HL-60 (cell line): ENCODE results near the gene TBC1D9B.

Experiments used
- DNase-seq, 2 experiments: peaks; one replicate each; pipeline ENCODE4 v3.0.0-alpha.2; 2010 to 2020; ENCODE audit warnings: low read depth in 1 of 2, low spot score in 1 of 2
- H3K27ac ChIP-seq: fragments of 250-450 bp; sonication (Bioruptor Pico); replicated peaks from 2 replicates; pipeline ENCODE4 v1.5.1; 2020; ENCODE audit warnings: mild to moderate bottlenecking, moderate library complexity
- H3K27me3 ChIP-seq: fragments of 250-450 bp; sonication (Bioruptor Pico); 2 replicates; pipeline ENCODE4 v1.5.1; 2021; ENCODE audit warnings: mild to moderate bottlenecking, moderate library complexity; ENCODE audit not compliant: insufficient read depth, poor library complexity, severe bottlenecking
- H3K4me3 ChIP-seq: replicated peaks from 2 replicates; pipeline ENCODE4 v1.5.1; 2011; ENCODE audit warnings: mild to moderate bottlenecking, control low read depth, low read length; ENCODE audit not compliant: insufficient read depth
- CTCF ChIP-seq: IDR thresholded peaks from one replicate; pipeline ENCODE4 v1.5.1; 2011; ENCODE audit warnings: low read length, control low read depth, inconsistent platforms; ENCODE audit not compliant: insufficient read depth
- GABPA ChIP-seq: IDR thresholded peaks from 2 replicates; pipeline ENCODE4 v1.6.1; 2012; ENCODE audit warnings: low read depth
- POLR2AphosphoS5 ChIP-seq: IDR thresholded peaks from 2 replicates; pipeline ENCODE4 v1.6.1; 2012; ENCODE audit warnings: low read depth
- REST ChIP-seq: IDR thresholded peaks from 2 replicates; pipeline ENCODE4 v1.6.1; 2012; ENCODE audit warnings: low read depth; ENCODE audit not compliant: insufficient replicate concordance
- SPI1 ChIP-seq: IDR thresholded peaks from 2 replicates; pipeline ENCODE4 v1.6.1; 2012; ENCODE audit warnings: low read depth, mild to moderate bottlenecking, borderline replicate concordance

The TBC1D9B gene

GRCh38 chr5:179914032-179914755, 6.5 kb upstream of the TBC1D9B start:
- no peak overlapping the region for H3K4me3 ChIP-seq
- peak; percentile 58 to 77 for DNase-seq
- no peaks in the 10 kb centered on the region for H3K27me3 ChIP-seq
- TF ChIP-seq SPI1 (peak; percentile 61; the same call in 1 of the 2 replicates), POLR2AphosphoS5 (no peak)
- no peak overlapping the region for H3K27ac ChIP-seq

GRCh38 chr5:179913461-179913860, 5.8 kb upstream of the TBC1D9B start:
- DNase-seq, result no peak
- Histone ChIP-seq H3K27ac (no peak overlapping the region), H3K27me3 (no peaks in the 10 kb centered on the region), H3K4me3 (no peak overlapping the region)
- TF ChIP-seq SPI1, result no peak
- TF ChIP-seq CTCF, result no peak
- TF ChIP-seq POLR2AphosphoS5, result no peak

GRCh38 chr5:179912951-179913350, 5.3 kb upstream of the TBC1D9B start:
- TF ChIP-seq SPI1 (no peak; the same call in 1 of the 2 replicates), GABPA (no peak), CTCF (no peak), POLR2AphosphoS5 (no peak), REST (no peak)
- peak in 1 of 2 experiments; percentile 68 for DNase-seq
- Histone ChIP-seq H3K27ac (peak overlapping the region; percentile 11; the same call in 1 of the 2 replicates), H3K27me3 (no peaks in the 10 kb centered on the region), H3K4me3 (no peak overlapping the region)

- TF ChIP-seq GABPA, result no peak
- TF ChIP-seq SPI1, result no peak
- no peak for TF ChIP-seq CTCF
- TF ChIP-seq REST, result no peak
- TF ChIP-seq POLR2AphosphoS5, result no peak
- Histone ChIP-seq H3K27me3 (no peaks in the 10 kb centered on the region), H3K27ac (no peak overlapping the region), H3K4me3 (no peak overlapping the region)
- no peak for DNase-seq
These were observed 4.7 kb upstream of the TBC1D9B start for GRCh38 chr5:179912386-179912785.
